HCT116 (cell line): Measurements from ENCODE around the gene GMPPA. TPM values are rescaled to one million over a fixed set of nuclear protein-coding genes. Genes with fewer than 3 reads are reported as not detected.

Source experiments
- ATAC-seq: fragments of 200-7000 bp; cut with Tn5 transposase; 2 replicates; pipeline ENCODE4 v1.9.1; 2020; ENCODE audit warnings: mild to moderate bottlenecking, moderate library complexity
- BruUV-seq: library from RNA; stranded (reverse); fragments of 400-500 nt; replicated peaks from 2 replicates; lab custom pipeline; 2021; lab: Mats Ljungman, UMichigan
- CTCF ChIA-PET: fragments of 300-600 bp; sonication (Branson Sonifier 250); formaldehyde crosslinking; loops from one replicate; lab custom pipeline; 2021; ENCODE audit warnings: antibody characterized with exemption; lab: Charles Lee
- POLR2A ChIA-PET: fragments of 300-600, 350-600 bp; sonication (Branson Sonifier 250); formaldehyde crosslinking; loops from one replicate; lab custom pipeline; 2021; ENCODE audit warnings: antibody characterized with exemption; lab: Charles Lee
- RAD21 ChIA-PET, 2 experiments: fragments of 300-600 bp; sonication (Branson Sonifier 250); formaldehyde crosslinking; loops; one replicate each; lab custom pipeline; 2023; ENCODE audit warnings: low total read pairs in 2 of 2; ENCODE audit not compliant: uncharacterized antibody in 2 of 2, unreplicated experiment in 2 of 2, low non-redundant PET in 1 of 2; lab: Charles Lee
- DNase-seq: peaks from one replicate; pipeline ENCODE4 v3.0.0-alpha.2; 2010; ENCODE audit warnings: low read depth, low spot score
- H2AFZ ChIP-seq: fragments of 200-600 bp; shearing (Covaris generic), sonication (generic); 2 replicates; pipeline ENCODE4 v1.6.1; 2017; ENCODE audit warnings: low read depth, mixed run types, mixed read lengths, antibody characterized with exemption, low read length; ENCODE audit not compliant: poor library complexity, severe bottlenecking
- H3K27ac ChIP-seq: 2 replicates; pipeline ENCODE4 v1.5.1; 2012; ENCODE audit warnings: low read depth, low read length
- H3K27me3 ChIP-seq: fragments of 200-600 bp; sonication (generic); 2 replicates; pipeline ENCODE4 v1.6.1; 2016; ENCODE audit warnings: mixed run types, low read length, mixed read lengths; ENCODE audit not compliant: insufficient read depth
- H3K36me3 ChIP-seq, 2 experiments: fragments of 200-500 bp in 1 of 2; fragments of 200-600 bp in 1 of 2; sonication (Bioruptor generic) in 1 of 2; sonication (generic) in 1 of 2; 2 replicates each; pipeline versions ENCODE4 v1.5.1 to v1.6.1; 2014 to 2016; ENCODE audit warnings: low read length in 2 of 2, inconsistent platforms in 1 of 2, mixed read lengths in 1 of 2, mixed run types in 1 of 2; ENCODE audit not compliant: insufficient read depth in 2 of 2, control insufficient read depth in 1 of 2
- H3K4me1 ChIP-seq, 2 experiments: fragments of 200-600 bp in 1 of 2; sonication (generic) in 1 of 2; 2 replicates each; pipeline versions ENCODE4 v1.5.1 to v1.6.1; 2012 to 2017; ENCODE audit warnings: low read length in 2 of 2, inconsistent platforms in 1 of 2, mild to moderate bottlenecking in 1 of 2, mixed read lengths in 1 of 2, mixed run types in 1 of 2, moderate library complexity in 1 of 2; ENCODE audit not compliant: insufficient read depth in 2 of 2, control insufficient read depth in 1 of 2
- H3K4me2 ChIP-seq: fragments of 200-600 bp; sonication (generic); 2 replicates; pipeline ENCODE4 v1.6.1; 2017; ENCODE audit warnings: mixed run types, low read length, mixed read lengths
- H3K4me3 ChIP-seq, 2 experiments: fragments of 200-600 bp in 1 of 2; sonication (generic) in 1 of 2; replicated peaks in 1 of 2; 2 replicates each; pipeline ENCODE4 v1.5.1; 2011 to 2016; ENCODE audit warnings: low read length in 2 of 2, control low read depth in 1 of 2, low read depth in 1 of 2, mild to moderate bottlenecking in 1 of 2, mixed read lengths in 1 of 2, mixed run types in 1 of 2
- H3K79me2 ChIP-seq: fragments of 200-600 bp; sonication (generic); 2 replicates; pipeline ENCODE4 v1.6.1; 2017; ENCODE audit warnings: mild to moderate bottlenecking, mixed run types, low read length, moderate library complexity, mixed read lengths; ENCODE audit not compliant: insufficient read depth
- H3K9ac ChIP-seq: fragments of 200-600 bp; sonication (generic); 2 replicates; pipeline ENCODE4 v1.6.1; 2016; ENCODE audit warnings: low read length, mixed read lengths
- H3K9me2 ChIP-seq: fragments of 200-600 bp; sonication (generic), shearing (Covaris generic); 2 replicates; pipeline ENCODE4 v1.6.1; 2017; ENCODE audit warnings: mixed run types, mild to moderate bottlenecking, moderate library complexity; ENCODE audit not compliant: insufficient read depth
- H3K9me3 ChIP-seq, 2 experiments: fragments of 200-500 bp in 1 of 2; fragments of 200-600 bp in 1 of 2; sonication (Bioruptor generic) in 1 of 2; sonication (generic) in 1 of 2; 2 replicates each; pipeline ENCODE4 v1.6.1; 2014 to 2017; ENCODE audit warnings: low read length in 2 of 2, mixed read lengths in 2 of 2, inconsistent platforms in 1 of 2, low read depth in 1 of 2, mild to moderate bottlenecking in 1 of 2, mixed run types in 1 of 2, moderate library complexity in 1 of 2; ENCODE audit not compliant: control insufficient read depth in 1 of 2, insufficient read depth in 1 of 2
- H4K20me1 ChIP-seq: fragments of 200-600 bp; sonication (generic), shearing (Covaris generic); 2 replicates; pipeline ENCODE4 v1.6.1; 2017; ENCODE audit warnings: mixed run types, mild to moderate bottlenecking, moderate library complexity; ENCODE audit not compliant: insufficient read depth
- ATF3 ChIP-seq: IDR thresholded peaks from 2 replicates; pipeline ENCODE4 v1.6.1; 2012
- CBX3 ChIP-seq: IDR thresholded peaks from 2 replicates; pipeline ENCODE4 v1.6.1; 2012; ENCODE audit warnings: low read depth
- EZH2phosphoT487 ChIP-seq: fragments of 200-600 bp; IDR thresholded peaks from 2 replicates; pipeline ENCODE4 v1.6.1; 2018; ENCODE audit warnings: antibody characterized with exemption, borderline replicate concordance
- FOSL1 ChIP-seq: IDR thresholded peaks from 2 replicates; pipeline ENCODE4 v1.6.1; 2012; ENCODE audit warnings: low read depth
- JUND ChIP-seq: IDR thresholded peaks from 2 replicates; pipeline ENCODE4 v1.6.1; 2012
- MAX ChIP-seq: IDR thresholded peaks from 2 replicates; pipeline ENCODE4 v1.6.1; 2012
- POLR2AphosphoS5 ChIP-seq: IDR thresholded peaks from 2 replicates; pipeline ENCODE4 v1.6.1; 2011; ENCODE audit warnings: mild to moderate bottlenecking, low read depth, low read length, moderate library complexity
- REST ChIP-seq: IDR thresholded peaks from 2 replicates; pipeline ENCODE4 v1.6.1; 2012; ENCODE audit warnings: low read depth
- SIN3A ChIP-seq: IDR thresholded peaks from 2 replicates; pipeline ENCODE4 v1.6.1; 2012; ENCODE audit warnings: low read depth
- TCF7L2 ChIP-seq: IDR thresholded peaks from 2 replicates; pipeline ENCODE4 v1.7.0; 2011; ENCODE audit warnings: borderline replicate concordance, inconsistent platforms; ENCODE audit not compliant: insufficient read depth, insufficient read length; ENCODE audit errors: extremely low read depth
- YY1 ChIP-seq: IDR thresholded peaks from 2 replicates; pipeline ENCODE4 v1.6.1; 2011; ENCODE audit warnings: low read length, low read depth, moderate library complexity, mild to moderate bottlenecking; ENCODE audit not compliant: insufficient replicate concordance; ENCODE audit errors: extremely low read depth
- ZFX ChIP-seq: fragments of 450-650 bp; IDR thresholded peaks from 2 replicates; pipeline ENCODE4 v1.6.1; 2017
- ZNF274 ChIP-seq: fragments of 200-500 bp; sonication (Bioruptor generic); IDR thresholded peaks from 2 replicates; pipeline ENCODE4 v1.6.1; 2014; ENCODE audit warnings: mild to moderate bottlenecking, low read depth, low read length, inconsistent platforms
- intact Hi-C: fragments of 100-400 bp; cut with micrococcal nuclease; formaldehyde crosslinking; loops from 2 replicates; pipeline ENCODE4 v1.10.0; 2022
- total RNA-seq: library from RNA; stranded (reverse); gene quantifications from one replicate; pipeline ENCODE4 v1.2.1, GENCODE V29; 2021; ENCODE audit not compliant: unreplicated experiment

GMPPA gene
- total RNA-seq, 1 experiment from 2014 or later = 71.8 TPM

GRCh38 chr2:219452361-219453317, 46.1 kb upstream of the GMPPA start:
- DNase-seq (peak; percentile 71), ATAC-seq (peak; percentile 87)
- ChIA-PET CTCF (interaction anchor here (1.0 to 2.8 kb wide), 6 partner anchors 10 to 77 kb away, joined by 3 to 17 read pairs (median 6); partner anchors contain the start of gene SPEG), POLR2A (interaction anchor here (0.6 to 1.6 kb wide), 4 partner anchors 10 to 46 kb away, joined by 3 to 15 read pairs (median 4); partner anchors contain the start of gene GMPPA), RAD21 (interaction anchor here in 1 of 2 experiments (0.7 kb wide), 1 partner anchor 85 kb away, joined by 3 read pairs; no protein-coding TSS in a partner anchor)
- Histone ChIP-seq H3K27ac (peak overlapping the region; percentile 75), H3K9me3 (no peaks in the 10 kb centered on the region), H3K4me1 (peaks cover 26 to 50% of the 10 kb centered on the region in 2 experiments), H3K4me3 (peak overlapping the region in 1 of 2 experiments; percentile 17; a peak in 2 of 4 replicates), H3K4me2 (peak overlapping the region; percentile 70), H3K36me3 (0 out of 4 replicates have a peak, but pooled peaks cover 0 to 4% of the 10 kb centered on the region in 2 experiments), H3K9ac (peak overlapping the region; percentile 49), H4K20me1 (no peaks in the 10 kb centered on the region), H3K9me2 (no peaks in the 10 kb centered on the region), H2AFZ (no peak overlapping the region), H3K79me2 (no peaks in the 10 kb centered on the region; the same call in 1 of the 2 replicates), H3K27me3 (no peaks in the 10 kb centered on the region)
- TF ChIP-seq MAX (no peak), EZH2phosphoT487 (no peak), CBX3 (no peak), TCF7L2 (peak; percentile 19), SIN3A (no peak), YY1 (peak; percentile 69), POLR2AphosphoS5 (peak; percentile 61), ZNF274 (no peak), ZFX (no peak), ATF3 (no peak), REST (no peak), JUND (no peak), FOSL1 (no peak)
- intact Hi-C loops = no loop called here
- no TSS peak for BruUV-seq
